NCI-H2196 (cell line): ENCODE measurements around the gene GNLY.
A peak's percentile ranks its signal among the peaks of the same experiment; 100 is the strongest.
"Not testable (repeated sequence)": the region's sequence is repeated elsewhere in the genome, so short reads cannot be mapped to it uniquely, and the experiment has no call there.

Source experiments
- DNase-seq: peaks from one replicate; lab custom pipeline; 2025; ENCODE audit not compliant: unreplicated experiment; lab: John Stamatoyannopoulos, UW

The GNLY gene

GRCh38 chr2:85707304-85707703 lies 13.1 kb downstream of the GNLY start:
- peak; percentile 51 for DNase-seq

GRCh38 chr2:85708641-85709040 lies 14.5 kb downstream of the GNLY start:
- DNase-seq, result no peak

- no peak for DNase-seq
These were observed 15.2 kb downstream of the GNLY start for GRCh38 chr2:85709401-85709811.

GRCh38 chr2:85710687-85711577 lies 16.8 kb downstream of the GNLY start:
- DNase-seq, result peak; percentile 8

GRCh38 chr2:85711578-85712060 lies 17.5 kb downstream of the GNLY start:
- DNase-seq, result no peak

GRCh38 chr2:85712336-85712735 lies 18.2 kb downstream of the GNLY start:
- DNase-seq, result no peak

- no peak for DNase-seq
These were observed 18.9 kb downstream of the GNLY start for GRCh38 chr2:85712849-85713612.

- DNase-seq, result peak; percentile 54
These were observed 19.7 kb downstream of the GNLY start for GRCh38 chr2:85713836-85714235.

- not testable (repeated sequence) for DNase-seq
These were observed 20.3 kb downstream of the GNLY start for GRCh38 chr2:85714421-85714820.

GRCh38 chr2:85714841-85715240 lies 20.7 kb downstream of the GNLY start:
- DNase-seq, result no peak

- no peak for DNase-seq
These were observed 22.3 kb downstream of the GNLY start for GRCh38 chr2:85716346-85716914.

- no peak for DNase-seq
These were observed 23.3 kb downstream of the GNLY start for GRCh38 chr2:85717308-85718008.

GRCh38 chr2:85718009-85718391 lies 23.8 kb downstream of the GNLY start:
- no peak for DNase-seq

GRCh38 chr2:85718885-85719492 lies 24.8 kb downstream of the GNLY start:
- DNase-seq, result no peak

GRCh38 chr2:85719609-85720240 lies 25.6 kb downstream of the GNLY start:
- DNase-seq, result no peak

GRCh38 chr2:85720533-85720932 lies 26.4 kb downstream of the GNLY start:
- no peak for DNase-seq

GRCh38 chr2:85721641-85722040 lies 27.5 kb downstream of the GNLY start:
- DNase-seq, result no peak

GRCh38 chr2:85722519-85722918 lies 28.4 kb downstream of the GNLY start:
- DNase-seq, result no peak

- DNase-seq, result no peak
These were observed 29.7 kb downstream of the GNLY start for GRCh38 chr2:85723707-85724360.

GRCh38 chr2:85724731-85725181 lies 30.6 kb downstream of the GNLY start:
- no peak for DNase-seq
